Nephron progenitor cell (in vitro differentiated cells): ENCODE results near the gene ST6GALNAC4.

ENCODE experiments used
- DNase-seq: peaks from one replicate; pipeline ENCODE4 v3.0.0; 2021
- H3K27ac Mint-ChIP-seq: 2 replicates; pipeline ENCODE4 v1.8.0; 2021; ENCODE audit warnings: mild to moderate bottlenecking, moderate library complexity, mixed read lengths
- H3K27me3 Mint-ChIP-seq: 2 replicates; pipeline ENCODE4 v1.8.0; 2021; ENCODE audit warnings: mild to moderate bottlenecking, low read depth, mixed read lengths; ENCODE audit not compliant: poor library complexity
- H3K36me3 Mint-ChIP-seq: 2 replicates; pipeline ENCODE4 v1.8.0; 2021; ENCODE audit warnings: low read depth, mixed read lengths
- H3K4me1 Mint-ChIP-seq: 2 replicates; pipeline ENCODE4 v1.8.0; 2021; ENCODE audit warnings: mixed read lengths
- H3K4me3 Mint-ChIP-seq: 2 replicates; pipeline ENCODE4 v1.8.0; 2021; ENCODE audit warnings: mild to moderate bottlenecking, moderate library complexity, mixed read lengths
- H3K9me3 Mint-ChIP-seq: 2 replicates; pipeline ENCODE4 v1.8.0; 2021; ENCODE audit warnings: mild to moderate bottlenecking, moderate library complexity, mixed read lengths
- CTCF ChIP-seq: fragments of 200-600 bp; sonication (generic); IDR thresholded peaks from 2 replicates; pipeline ENCODE4 v1.5.0; 2021; ENCODE audit warnings: antibody characterized with exemption

The ST6GALNAC4 gene

DNA sequence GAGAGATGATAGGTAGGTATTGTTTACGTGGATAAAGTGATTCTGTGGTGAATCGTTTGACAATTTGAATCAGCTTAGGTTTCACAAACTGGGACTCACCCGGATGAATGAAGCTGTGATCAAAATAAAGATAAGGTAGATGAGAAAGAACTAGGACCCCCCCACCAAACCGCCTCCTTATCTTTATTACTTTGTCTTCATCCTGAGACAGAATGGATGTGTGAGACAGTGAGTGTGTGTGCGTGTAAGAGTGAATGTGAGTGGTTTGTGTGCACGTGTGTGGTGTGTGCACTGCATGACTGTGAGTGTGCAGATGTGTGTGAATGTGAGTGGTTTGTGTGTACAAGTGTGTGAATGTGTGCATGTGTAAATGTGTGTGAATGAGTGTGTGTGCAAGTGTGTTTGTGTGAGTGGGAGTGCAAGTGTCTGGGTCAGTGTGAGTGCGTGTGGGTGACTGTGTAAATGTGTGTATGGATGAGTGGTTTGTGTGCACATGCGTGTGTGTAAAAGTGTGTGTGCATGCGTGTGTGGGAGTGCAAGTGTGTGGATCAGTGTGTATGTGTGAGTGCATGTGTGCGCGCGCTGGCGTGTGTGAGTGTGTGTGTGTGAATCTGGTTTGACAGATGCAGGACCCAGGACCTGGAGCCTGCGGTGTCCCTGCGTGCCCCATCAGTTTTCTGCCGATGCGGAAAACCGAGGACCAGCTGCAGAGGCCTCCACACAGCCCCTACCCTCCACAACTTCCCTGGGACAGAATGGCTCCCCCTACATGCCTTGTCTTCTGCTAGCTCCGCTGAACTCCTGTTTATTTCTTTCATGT, 51.0 kb downstream of the ST6GALNAC4 start:
- Mint-ChIP-seq H3K36me3 (no peaks in the 10 kb centered on the region), H3K27me3 (peaks cover 6% of the 10 kb centered on the region), H3K4me3 (no peak overlapping the region), H3K4me1 (peaks cover 62% of the 10 kb centered on the region), H3K9me3 (no peaks in the 10 kb centered on the region), H3K27ac (peak overlapping the region; percentile 65)
- no peak for DNase-seq
- TF ChIP-seq CTCF = no peak

DNA sequence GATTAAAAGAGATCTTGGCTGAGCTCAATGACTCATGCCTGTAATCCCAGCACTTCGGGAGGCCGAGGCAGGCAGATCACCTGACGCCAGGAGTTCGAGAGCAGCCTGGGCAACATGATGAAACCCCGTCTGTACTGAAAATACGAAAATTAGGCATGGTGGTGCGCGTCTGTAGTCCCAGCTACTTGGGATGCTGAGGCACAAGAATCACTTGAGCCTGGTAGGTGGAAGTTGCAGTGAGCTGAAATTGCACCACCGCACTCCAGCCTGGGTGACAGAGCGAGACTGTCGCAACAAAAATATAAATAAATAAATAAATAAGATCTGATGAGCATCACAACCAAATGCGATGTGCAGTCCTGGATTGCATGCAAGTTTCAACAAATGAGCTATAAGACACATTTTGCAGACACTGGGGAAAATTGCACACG, 53.6 kb downstream of the ST6GALNAC4 start:
- no peak overlapping the region for H3K4me3 Mint-ChIP-seq
- DNase-seq = no peak
- H3K27me3 Mint-ChIP-seq = peaks cover 9% of the 10 kb centered on the region
- H3K36me3 Mint-ChIP-seq = no peaks in the 10 kb centered on the region
- no peak for TF ChIP-seq CTCF
- peaks cover 68% of the 10 kb centered on the region for H3K4me1 Mint-ChIP-seq
- no peaks in the 10 kb centered on the region for H3K9me3 Mint-ChIP-seq
- no peak overlapping the region for H3K27ac Mint-ChIP-seq

DNA sequence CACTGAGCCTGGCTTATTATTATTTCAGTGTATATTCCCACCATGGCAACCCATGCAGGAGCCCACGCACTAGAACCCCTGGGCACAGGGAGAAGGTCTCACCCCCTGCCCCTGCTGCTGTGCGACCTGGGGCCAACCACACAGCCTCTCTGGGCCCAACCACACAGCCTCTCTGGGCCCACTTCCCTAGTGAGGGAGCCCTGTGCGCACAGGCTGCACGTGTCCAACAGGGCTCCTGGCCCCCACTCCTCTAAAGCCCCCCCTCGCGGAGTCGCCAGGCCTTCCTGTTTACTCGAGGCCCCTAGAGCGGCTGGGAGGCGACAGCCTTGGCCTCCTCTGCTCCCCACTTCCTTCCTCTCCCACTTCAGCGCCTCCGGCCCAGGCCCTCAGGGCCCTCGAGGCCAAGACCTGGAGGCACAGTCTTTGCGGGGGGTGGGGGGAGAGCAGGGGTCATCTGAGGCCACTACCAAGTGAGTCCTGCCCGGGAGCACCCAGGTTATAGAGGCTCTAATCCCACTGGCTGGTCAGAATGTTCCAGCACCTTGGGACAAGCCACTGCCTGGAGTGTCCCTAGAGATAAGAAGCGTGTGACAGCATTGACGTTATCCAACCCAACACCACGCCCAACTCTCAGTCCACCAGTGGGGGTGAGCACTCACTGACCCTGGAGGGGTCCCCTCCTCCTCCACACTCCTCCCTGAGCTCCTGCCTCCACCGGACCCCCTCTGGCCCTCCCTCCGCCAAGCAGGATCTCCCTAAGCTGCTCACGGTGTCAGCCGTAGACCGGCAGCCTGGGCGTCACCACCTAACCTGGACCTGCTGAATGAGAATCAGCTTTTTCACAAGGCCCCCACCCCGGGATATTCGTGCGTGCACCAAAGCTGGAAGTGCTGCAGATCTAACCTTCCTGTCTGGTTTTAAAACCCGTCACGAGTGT, 54.5 kb downstream of the ST6GALNAC4 start:
- Mint-ChIP-seq H3K4me1 (peaks cover 68% of the 10 kb centered on the region), H3K27ac (no peak overlapping the region), H3K9me3 (no peaks in the 10 kb centered on the region), H3K36me3 (no peaks in the 10 kb centered on the region), H3K27me3 (peaks cover 9% of the 10 kb centered on the region), H3K4me3 (no peak overlapping the region)
- no peak for TF ChIP-seq CTCF
- no peak for DNase-seq

GRCh38 chr9:127860779-127861178, 56.1 kb downstream of the ST6GALNAC4 start:
- peaks cover 9% of the 10 kb centered on the region for H3K27me3 Mint-ChIP-seq
- H3K36me3 Mint-ChIP-seq = no peaks in the 10 kb centered on the region
- H3K4me1 Mint-ChIP-seq = peaks cover 70% of the 10 kb centered on the region
- peak overlapping the region; percentile 54 for H3K27ac Mint-ChIP-seq
- H3K9me3 Mint-ChIP-seq = no peaks in the 10 kb centered on the region
- no peak for DNase-seq
- H3K4me3 Mint-ChIP-seq = no peak overlapping the region
- no peak for TF ChIP-seq CTCF

GRCh38 chr9:127860260-127860659, 56.6 kb downstream of the ST6GALNAC4 start:
- no peak for DNase-seq
- Mint-ChIP-seq H3K27ac (peak overlapping the region; percentile 54), H3K4me3 (no peak overlapping the region), H3K27me3 (peaks cover 9% of the 10 kb centered on the region), H3K4me1 (peaks cover 67% of the 10 kb centered on the region), H3K36me3 (no peaks in the 10 kb centered on the region), H3K9me3 (no peaks in the 10 kb centered on the region)
- TF ChIP-seq CTCF = no peak
